B cell (primary cell): ENCODE measurements around the gene ZMYM4.

Experiments
- EZH2 ChIP-seq: IDR thresholded peaks from 2 replicates; pipeline ENCODE4 v1.6.1; 2012; ENCODE audit warnings: borderline replicate concordance, low read depth, mild to moderate bottlenecking, moderate library complexity, low read length; ENCODE audit not compliant: insufficient read depth, poor library complexity, severe bottlenecking
- TF ChIP-seq, protein P1 (sequence below): fragments of 200-600 bp; IDR thresholded peaks from one replicate; pipeline ENCODE4 v1.8.0; 2022; ENCODE audit warnings: antibody characterized with exemption, mild to moderate bottlenecking

GRCh38 chr1:35334485-35334884 lies 66.0 kb downstream of the ZMYM4 start:
- TF ChIP-seq, protein P1, sequence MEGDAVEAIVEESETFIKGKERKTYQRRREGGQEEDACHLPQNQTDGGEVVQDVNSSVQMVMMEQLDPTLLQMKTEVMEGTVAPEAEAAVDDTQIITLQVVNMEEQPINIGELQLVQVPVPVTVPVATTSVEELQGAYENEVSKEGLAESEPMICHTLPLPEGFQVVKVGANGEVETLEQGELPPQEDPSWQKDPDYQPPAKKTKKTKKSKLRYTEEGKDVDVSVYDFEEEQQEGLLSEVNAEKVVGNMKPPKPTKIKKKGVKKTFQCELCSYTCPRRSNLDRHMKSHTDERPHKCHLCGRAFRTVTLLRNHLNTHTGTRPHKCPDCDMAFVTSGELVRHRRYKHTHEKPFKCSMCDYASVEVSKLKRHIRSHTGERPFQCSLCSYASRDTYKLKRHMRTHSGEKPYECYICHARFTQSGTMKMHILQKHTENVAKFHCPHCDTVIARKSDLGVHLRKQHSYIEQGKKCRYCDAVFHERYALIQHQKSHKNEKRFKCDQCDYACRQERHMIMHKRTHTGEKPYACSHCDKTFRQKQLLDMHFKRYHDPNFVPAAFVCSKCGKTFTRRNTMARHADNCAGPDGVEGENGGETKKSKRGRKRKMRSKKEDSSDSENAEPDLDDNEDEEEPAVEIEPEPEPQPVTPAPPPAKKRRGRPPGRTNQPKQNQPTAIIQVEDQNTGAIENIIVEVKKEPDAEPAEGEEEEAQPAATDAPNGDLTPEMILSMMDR = no peak
- no peak for TF ChIP-seq EZH2
